Urinary bladder (tissue), 4 donors: ENCODE measurements around the gene LRFN3. TPM values are rescaled to one million over a fixed set of nuclear protein-coding genes. Genes with fewer than 3 reads are reported as not detected.

Experiments used
- DNase-seq: peaks from one replicate; pipeline ENCODE4 v3.0.0-alpha.2; 2015; ENCODE audit errors: extremely low spot score
- H3K27ac ChIP-seq: one replicate; pipeline ENCODE4 v1.5.1; 2013; ENCODE audit warnings: low read depth, mild to moderate bottlenecking, moderate library complexity
- H3K36me3 ChIP-seq: one replicate; pipeline ENCODE4 v1.6.1; 2013; ENCODE audit warnings: mild to moderate bottlenecking, moderate library complexity; ENCODE audit not compliant: insufficient read depth
- H3K4me1 ChIP-seq: one replicate; pipeline ENCODE4 v1.6.1; 2013; ENCODE audit warnings: mild to moderate bottlenecking, moderate library complexity; ENCODE audit not compliant: insufficient read depth
- H3K4me3 ChIP-seq: one replicate; pipeline ENCODE4 v1.5.1; 2013; ENCODE audit warnings: low read depth, low read length
- WGBS: extraction: QIAGEN DNeasy Blood & Tissue Kit; methylation state at CpG from one replicate; pipeline ENCODE4 v1.1.7; 2013; 5-methylcytosine and 5-hydroxymethylcytosine counted together
- polyA plus RNA-seq: library from polyadenylated mRNA; stranded (reverse); fragments of 200-250 nt; gene quantifications from one replicate; pipeline ENCODE4 v1.2.3, GENCODE V29; 2013
- total RNA-seq: library from RNA; depleted of rRNA; stranded (reverse); fragments of >200 nt; gene quantifications from one replicate; pipeline ENCODE4 v1.2.3, GENCODE V29; 2014
- donor health status: healthy with polysubstance abuse.
- donor health status: healthy.

LRFN3 gene
- total and polyA plus RNA-seq, 2 donors: 1.9 to 17.2 TPM

DNA sequence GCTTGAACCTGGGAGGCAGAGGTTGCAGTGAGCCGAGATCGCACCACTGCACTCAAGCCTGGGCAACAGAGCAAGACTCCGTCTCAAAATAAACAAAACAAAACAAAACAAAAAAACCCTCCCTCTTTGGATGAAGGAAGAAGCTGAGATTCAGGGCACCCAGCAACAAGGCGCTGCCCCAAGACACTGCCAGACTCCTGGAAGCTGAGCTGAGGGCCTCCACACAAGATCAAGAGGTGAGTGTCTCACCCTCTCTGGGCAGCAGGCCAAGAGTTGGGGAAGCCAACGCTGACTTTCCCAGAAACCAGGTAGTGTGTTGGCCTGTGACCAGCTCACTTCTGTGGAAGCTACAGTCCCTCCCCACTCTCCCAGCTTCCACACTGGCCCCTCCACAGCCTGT, 24.4 kb upstream of the LRFN3 start:
- H3K36me3 ChIP-seq: no peaks in the 10 kb centered on the region
- 54% methylated on average over 5 of the region's 5 CpGs for WGBS
- H3K4me1 ChIP-seq: no peaks in the 10 kb centered on the region
- no peak overlapping the region for H3K27ac ChIP-seq
- no peak overlapping the region for H3K4me3 ChIP-seq
- no peak for DNase-seq

DNA sequence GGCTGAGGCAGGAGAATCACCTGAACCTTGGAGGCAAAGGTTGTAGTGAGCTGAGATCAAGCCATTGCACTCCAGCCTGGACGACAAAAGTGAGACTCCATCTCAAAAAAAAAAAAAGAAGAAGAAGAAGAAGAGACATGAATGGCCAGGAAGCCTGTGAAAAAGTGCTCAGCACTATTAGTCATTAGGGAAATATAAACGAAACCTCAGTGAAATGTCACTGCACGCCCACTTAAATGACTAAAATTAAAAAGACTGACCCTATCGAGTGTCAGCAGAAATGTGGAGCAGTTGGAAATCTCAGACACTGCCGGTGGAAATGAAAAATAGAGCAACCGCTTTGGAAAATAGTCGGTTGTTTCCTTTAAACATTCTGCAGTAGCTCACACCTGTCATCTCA, 22.6 kb upstream of the LRFN3 start:
- Histone ChIP-seq H3K4me1 (no peaks in the 10 kb centered on the region), H3K36me3 (no peaks in the 10 kb centered on the region), H3K4me3 (no peak overlapping the region), H3K27ac (no peak overlapping the region)
- WGBS: 49% methylated on average over 7 of the region's 7 CpGs
- DNase-seq: no peak

GRCh38 chr19:35915443-35915842, 20.7 kb upstream of the LRFN3 start:
- no peak overlapping the region for H3K27ac ChIP-seq
- DNase-seq: no peak
- 69% methylated on average over 3 of the region's 3 CpGs for WGBS
- no peak overlapping the region for H3K4me3 ChIP-seq
- no peaks in the 10 kb centered on the region for H3K36me3 ChIP-seq
- no peaks in the 10 kb centered on the region for H3K4me1 ChIP-seq

GRCh38 chr19:35919306-35919705, 16.9 kb upstream of the LRFN3 start:
- no peak overlapping the region for H3K27ac ChIP-seq
- no peak overlapping the region for H3K4me3 ChIP-seq
- 91% methylated on average over 11 of the region's 11 CpGs for WGBS
- H3K36me3 ChIP-seq: no peaks in the 10 kb centered on the region
- no peaks in the 10 kb centered on the region for H3K4me1 ChIP-seq
- no peak for DNase-seq

- Histone ChIP-seq H3K4me1 (no peaks in the 10 kb centered on the region), H3K36me3 (no peaks in the 10 kb centered on the region), H3K27ac (no peak overlapping the region), H3K4me3 (no peak overlapping the region)
- no peak for DNase-seq
- WGBS: 85% methylated on average over 6 of the region's 6 CpGs
Observed at GRCh38 chr19:35921012-35921411, 15.2 kb upstream of the LRFN3 start.

DNA sequence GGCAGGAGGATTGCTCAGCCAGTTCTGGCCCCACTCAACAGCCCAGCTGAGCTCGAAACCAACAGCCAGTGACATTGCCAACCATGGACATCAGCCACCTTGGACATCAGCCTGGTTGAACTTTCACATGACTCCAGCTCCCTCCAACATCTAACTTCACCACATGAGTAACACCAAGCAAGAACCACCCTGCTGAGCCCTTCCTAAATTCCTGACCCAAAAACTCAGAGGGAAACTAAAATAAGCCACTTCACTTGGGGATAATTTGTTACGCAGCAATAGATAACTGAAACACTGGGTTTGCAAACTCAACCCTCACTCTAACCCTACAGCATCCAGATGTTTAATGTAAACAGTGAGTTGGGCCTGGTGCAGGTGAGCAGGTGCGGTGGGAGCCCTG, 10.7 kb upstream of the LRFN3 start:
- Histone ChIP-seq H3K36me3 (no peaks in the 10 kb centered on the region), H3K27ac (no peak overlapping the region), H3K4me3 (no peak overlapping the region), H3K4me1 (no peaks in the 10 kb centered on the region)
- 89% methylated on average over 3 of the region's 3 CpGs for WGBS
- DNase-seq: no peak

DNA sequence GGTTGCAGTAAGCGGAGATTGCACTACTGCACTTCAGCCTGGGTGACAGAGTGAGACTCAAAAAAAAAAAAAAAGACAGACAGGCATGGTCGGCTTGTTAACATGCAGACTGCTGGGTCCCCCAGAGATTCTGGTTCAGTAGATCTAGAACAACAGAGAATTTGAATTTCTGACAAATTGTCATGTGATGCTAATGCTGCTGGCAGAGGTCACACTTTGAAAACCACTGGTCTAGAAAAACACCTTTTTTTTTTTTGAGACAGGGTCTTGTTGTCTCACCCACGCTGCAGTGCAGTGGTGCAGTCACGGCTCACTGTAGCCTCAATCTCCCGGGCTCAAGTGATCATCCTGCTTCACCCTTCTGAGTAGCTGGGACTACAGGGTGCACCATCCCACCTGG, 7.7 kb upstream of the LRFN3 start:
- DNase-seq: no peak
- Histone ChIP-seq H3K36me3 (no peaks in the 10 kb centered on the region), H3K27ac (no peak overlapping the region), H3K4me1 (no peaks in the 10 kb centered on the region), H3K4me3 (no peak overlapping the region)
- 79% methylated on average over 5 of the region's 5 CpGs for WGBS

- 70% methylated on average over 2 of the region's 2 CpGs for WGBS
- Histone ChIP-seq H3K36me3 (no peaks in the 10 kb centered on the region), H3K27ac (no peak overlapping the region), H3K4me1 (no peaks in the 10 kb centered on the region), H3K4me3 (no peak overlapping the region)
- no peak for DNase-seq
Observed at GRCh38 chr19:35929876-35930275, 6.3 kb upstream of the LRFN3 start.

DNA sequence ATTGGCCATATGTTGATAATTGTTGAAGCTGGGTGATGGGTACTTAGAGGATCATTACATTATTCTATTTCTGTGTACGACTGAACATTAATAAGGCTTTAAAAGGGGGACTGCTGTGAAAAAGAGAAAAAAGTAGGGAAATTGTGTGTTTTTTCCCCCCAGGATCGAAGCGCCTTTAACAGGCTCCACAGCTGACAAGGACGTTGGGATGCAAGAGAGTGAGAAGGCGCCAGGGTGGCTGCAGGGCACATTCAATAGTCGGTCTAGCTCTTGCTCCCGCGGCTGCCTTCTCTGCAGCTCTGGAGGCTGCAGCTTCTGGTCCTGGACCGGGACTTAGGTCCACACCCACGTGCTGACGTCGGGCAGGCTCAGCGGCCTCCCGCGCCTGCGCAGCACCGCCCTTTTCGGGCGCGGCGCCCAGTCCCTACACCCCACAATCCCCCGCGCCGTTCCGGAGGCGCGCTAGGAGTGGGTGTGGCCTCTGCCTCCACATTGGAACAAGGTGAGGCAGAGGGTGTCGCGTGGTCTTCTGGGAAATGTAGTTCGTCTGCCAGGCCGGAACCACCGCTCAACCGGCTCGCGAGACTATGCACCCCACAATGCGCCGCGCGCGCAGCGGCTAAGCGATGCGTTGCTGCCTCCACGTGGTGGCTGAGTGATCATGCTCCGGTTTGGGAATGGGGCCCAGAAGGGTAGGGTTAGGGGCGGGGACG, 4.9 kb upstream of the LRFN3 start:
- DNase-seq: peak; percentile 96
- H3K4me3 ChIP-seq: no peak overlapping the region

DNA sequence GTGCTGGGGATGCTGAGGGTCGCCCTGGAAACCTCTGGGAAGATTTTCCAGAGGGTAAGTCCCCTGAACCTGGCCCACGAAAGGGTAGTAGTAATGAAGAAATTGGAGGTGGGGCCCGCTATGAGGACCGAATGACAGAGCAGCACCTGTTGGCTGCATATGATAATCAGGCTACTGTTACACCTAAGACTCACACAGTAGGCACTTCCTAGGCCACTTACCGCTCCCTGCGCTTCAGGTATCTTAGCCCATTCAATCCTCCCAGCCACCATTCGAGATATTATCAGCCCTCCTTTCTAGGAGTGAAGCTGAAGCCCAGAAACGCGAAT, 4.3 kb upstream of the LRFN3 start:
- H3K4me1 ChIP-seq: no peaks in the 10 kb centered on the region
- no peak overlapping the region for H3K4me3 ChIP-seq
- H3K27ac ChIP-seq: no peak overlapping the region
- H3K36me3 ChIP-seq: no peaks in the 10 kb centered on the region
- WGBS: 4% methylated on average over 9 of the region's 9 CpGs
- DNase-seq: no peak

More for the DNA sequence above, 4.9 kb upstream of the LRFN3 start:
- no peaks in the 10 kb centered on the region for H3K4me1 ChIP-seq
- H3K36me3 ChIP-seq: no peaks in the 10 kb centered on the region
- H3K27ac ChIP-seq: peak overlapping the region; percentile 33
- under 1% methylated on average over 47 of the region's 47 CpGs for WGBS

GRCh38 chr19:35932291-35932936, 3.8 kb upstream of the LRFN3 start:
- no peaks in the 10 kb centered on the region for H3K36me3 ChIP-seq
- no peak overlapping the region for H3K27ac ChIP-seq
- no peak overlapping the region for H3K4me3 ChIP-seq
- no peaks in the 10 kb centered on the region for H3K4me1 ChIP-seq
- no peak for DNase-seq
- 49% methylated on average over 7 of the region's 7 CpGs for WGBS

DNA sequence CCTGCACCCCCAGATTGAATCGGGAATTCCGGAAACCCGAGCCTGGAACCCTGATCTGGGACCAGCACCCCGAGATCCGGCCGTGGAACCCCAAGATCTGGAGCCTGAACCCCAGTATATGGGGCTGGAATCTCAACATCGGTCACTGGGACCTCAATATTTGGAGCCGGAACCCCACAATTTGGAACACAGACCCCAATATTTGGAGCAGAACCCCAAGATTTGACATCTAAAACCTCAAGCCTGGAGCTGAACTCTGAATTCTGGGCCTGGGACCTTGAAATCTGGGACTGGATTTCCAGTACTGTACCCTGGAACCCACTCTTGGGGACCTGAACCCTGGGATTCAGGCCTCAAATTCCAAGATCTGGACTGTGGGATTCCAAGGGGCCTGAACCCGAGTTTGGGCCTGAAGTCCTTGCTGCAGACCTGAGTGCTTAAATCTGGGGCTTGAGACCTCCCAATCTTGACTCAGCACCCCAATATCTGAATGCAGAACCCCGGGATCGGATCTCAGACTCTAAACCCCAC, 629 bp downstream of the LRFN3 start:
- H3K27ac ChIP-seq: peak overlapping the region; percentile 77
- H3K4me3 ChIP-seq: peak overlapping the region; percentile 92
- no peak for DNase-seq
- 23% methylated on average over 11 of the region's 11 CpGs for WGBS
- H3K4me1 ChIP-seq: no peaks in the 10 kb centered on the region
- peaks cover 2% of the 10 kb centered on the region for H3K36me3 ChIP-seq

GRCh38 chr19:35937345-35938281, 1.4 kb downstream of the LRFN3 start:
- peak overlapping the region; percentile 92 for H3K4me3 ChIP-seq
- no peak overlapping the region for H3K27ac ChIP-seq
- 52% methylated on average over 14 of the region's 14 CpGs for WGBS
- no peak for DNase-seq
- peaks cover 2% of the 10 kb centered on the region for H3K36me3 ChIP-seq
- no peaks in the 10 kb centered on the region for H3K4me1 ChIP-seq
